ENCODE measurements around the gene TMEM128. TPM values are rescaled to one million over a fixed set of nuclear protein-coding genes. Genes with fewer than 3 reads are reported as not detected.

Gene TMEM128
- total RNA-seq, 2 donors from 2014 or later: 26.0 to 31.3 TPM

- H3K36me3 Mint-ChIP-seq (ENCODE audit: low read depth): no peaks in the 10 kb centered on the region
- TF ChIP-seq CTCF (conservative IDR thresholded peaks at IDR 0.05): no peak
- H3K27me3 ChIP-seq (ENCODE audit: control insufficient read depth, insufficient read depth, low read length, poor library complexity, severe bottlenecking): peaks cover 86% of the 10 kb centered on the region
Observed at GRCh38 chr4:4226606-4227438, 21.2 kb downstream of the TMEM128 start, which contains the start of gene OTOP1. OTOP1 (minus strand) TSS chr4:4226929; CDS start chr4:4226864, 65 bp downstream.

GRCh38 chr4:4225915-4226605 is 22.0 kb downstream of the TMEM128 start:
- no peaks in the 10 kb centered on the region for H3K9me3 ChIP-seq (ENCODE audit: control insufficient read depth, low read length)
- H3K27ac ChIP-seq (ENCODE audit: low read depth, low read length): no peak overlapping the region
- TF ChIP-seq CTCF (conservative IDR thresholded peaks at IDR 0.05): no peak
- no peaks in the 10 kb centered on the region for H3K9me3 Mint-ChIP-seq
- H3K4me3 ChIP-seq (ENCODE audit: low read length): no peak overlapping the region
- H3K4me1 Mint-ChIP-seq: peaks cover 5% of the 10 kb centered on the region
- WGBS, 2 experiments (ENCODE audit: insufficient coverage in 1 of 2, insufficient read length in 1 of 2): 23 to 25% methylated on average over 26 to 41 of the region's 41 CpGs
- H3K27me3 ChIP-seq (ENCODE audit: control insufficient read depth, insufficient read depth, low read length, poor library complexity, severe bottlenecking): peaks cover 94% of the 10 kb centered on the region
- peak overlapping the region; percentile 34 for H3K4me3 Mint-ChIP-seq
- peak; percentile 63 for DNase-seq
- H3K36me3 Mint-ChIP-seq (ENCODE audit: low read depth): no peaks in the 10 kb centered on the region
- H3K27ac Mint-ChIP-seq: no peak overlapping the region
- H3K27me3 Mint-ChIP-seq (ENCODE audit: insufficient read depth): peaks cover 97% of the 10 kb centered on the region
- H3K36me3 ChIP-seq (ENCODE audit: control insufficient read depth, insufficient read depth, low read length): no peaks in the 10 kb centered on the region
- H3K4me1 ChIP-seq (ENCODE audit: control insufficient read depth, insufficient read depth, low read length): no peaks in the 10 kb centered on the region
- no peak overlapping the region for H3K9ac ChIP-seq (ENCODE audit: extremely low read depth, low read length, poor library complexity, severe bottlenecking)

More at GRCh38 chr4:4226606-4227438, 21.2 kb downstream of the TMEM128 start, which contains the start of gene OTOP1:
- H3K27me3 Mint-ChIP-seq (ENCODE audit: insufficient read depth): peaks cover 98% of the 10 kb centered on the region
- Histone ChIP-seq H3K27ac (ENCODE audit: low read depth, low read length) (no peak within 1 kb of the TSS), H3K9me3 (ENCODE audit: control insufficient read depth, low read length) (no peaks in the 10 kb centered on the region), H3K4me1 (ENCODE audit: control insufficient read depth, insufficient read depth, low read length) (no peaks in the 10 kb centered on the region), H3K9ac (ENCODE audit: extremely low read depth, low read length, poor library complexity, severe bottlenecking) (no peak within 1 kb of the TSS), H3K36me3 (ENCODE audit: control insufficient read depth, insufficient read depth, low read length) (no peaks in the 10 kb centered on the region), H3K4me3 (ENCODE audit: low read length) (no peak within 1 kb of the TSS)
- H3K9me3 Mint-ChIP-seq: no peaks in the 10 kb centered on the region
- 15 to 22% methylated on average over 7 to 82 of the region's 82 CpGs for WGBS, 2 experiments (ENCODE audit: insufficient coverage in 1 of 2, insufficient read length in 1 of 2)
- peak; percentile 50 for DNase-seq
- H3K4me3 Mint-ChIP-seq: peak within 1 kb of the TSS; percentile 34
- H3K4me1 Mint-ChIP-seq: peaks cover 5% of the 10 kb centered on the region
- H3K27ac Mint-ChIP-seq: no peak within 1 kb of the TSS

- Histone ChIP-seq H3K27ac (ENCODE audit: low read depth, low read length) (no peak overlapping the region), H3K27me3 (ENCODE audit: control insufficient read depth, insufficient read depth, low read length, poor library complexity, severe bottlenecking) (peaks cover 30% of the 10 kb centered on the region), H3K36me3 (ENCODE audit: control insufficient read depth, insufficient read depth, low read length) (no peaks in the 10 kb centered on the region), H3K9ac (ENCODE audit: extremely low read depth, low read length, poor library complexity, severe bottlenecking) (no peak overlapping the region), H3K4me1 (ENCODE audit: control insufficient read depth, insufficient read depth, low read length) (no peaks in the 10 kb centered on the region), H3K4me3 (ENCODE audit: low read length) (no peak overlapping the region), H3K9me3 (ENCODE audit: control insufficient read depth, low read length) (no peaks in the 10 kb centered on the region)
- no peak for TF ChIP-seq CTCF (conservative IDR thresholded peaks at IDR 0.05)
- WGBS, 2 experiments (ENCODE audit: insufficient coverage in 1 of 2, insufficient read length in 1 of 2): 77% methylated on average over 5 of the region's 5 CpGs; no CpG with 5 or more reads in 1 of the 2 experiments
- no peaks in the 10 kb centered on the region for H3K36me3 Mint-ChIP-seq (ENCODE audit: low read depth)
- no peak overlapping the region for H3K4me3 Mint-ChIP-seq
- no peaks in the 10 kb centered on the region for H3K9me3 Mint-ChIP-seq
- H3K27me3 Mint-ChIP-seq (ENCODE audit: insufficient read depth): peaks cover 13% of the 10 kb centered on the region
- DNase-seq: no peak
- no peaks in the 10 kb centered on the region for H3K4me1 Mint-ChIP-seq
- H3K27ac Mint-ChIP-seq: no peak overlapping the region
Observed at GRCh38 chr4:4217113-4217512, 30.9 kb downstream of the TMEM128 start.

Measured in endodermal cell (in vitro differentiated cells).